Middle frontal gyrus (tissue), 1 donor: ENCODE measurements around the gene PARP8.
"Not testable (repeated sequence)": the region's sequence is repeated elsewhere in the genome, so short reads cannot be mapped to it uniquely, and the experiment has no call there.

Source experiments
- DNase-seq: peaks from one replicate; pipeline ENCODE4 v3.0.0-alpha.2; 2015; ENCODE audit warnings: low spot score; ENCODE audit errors: extremely low spot score

Gene PARP8

DNA sequence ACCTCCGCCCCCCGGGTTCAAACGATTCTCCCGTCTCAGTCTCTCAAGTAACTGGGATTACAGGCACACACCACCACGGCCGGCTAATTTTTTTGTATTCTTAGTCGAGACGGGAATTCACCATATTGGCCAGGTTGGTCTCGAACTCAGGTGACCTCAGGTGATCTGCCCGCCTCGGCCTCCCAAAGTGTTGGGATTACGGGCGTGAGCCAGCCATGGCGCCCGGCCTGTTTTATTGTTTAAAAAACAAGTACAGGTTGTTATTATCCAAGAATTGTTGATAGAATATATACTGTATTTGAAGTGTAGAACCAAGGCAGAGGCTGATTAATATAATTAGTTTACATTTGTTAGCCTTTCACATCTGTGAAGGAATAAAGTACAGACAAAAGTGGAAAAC is 8.9 kb downstream of the PARP8 start:
- DNase-seq, result no peak

GRCh38 chr5:50679554-50679953 is 13.1 kb downstream of the PARP8 start:
- not testable (repeated sequence) for DNase-seq

GRCh38 chr5:50684721-50685120 is 18.3 kb downstream of the PARP8 start:
- no peak for DNase-seq

DNA sequence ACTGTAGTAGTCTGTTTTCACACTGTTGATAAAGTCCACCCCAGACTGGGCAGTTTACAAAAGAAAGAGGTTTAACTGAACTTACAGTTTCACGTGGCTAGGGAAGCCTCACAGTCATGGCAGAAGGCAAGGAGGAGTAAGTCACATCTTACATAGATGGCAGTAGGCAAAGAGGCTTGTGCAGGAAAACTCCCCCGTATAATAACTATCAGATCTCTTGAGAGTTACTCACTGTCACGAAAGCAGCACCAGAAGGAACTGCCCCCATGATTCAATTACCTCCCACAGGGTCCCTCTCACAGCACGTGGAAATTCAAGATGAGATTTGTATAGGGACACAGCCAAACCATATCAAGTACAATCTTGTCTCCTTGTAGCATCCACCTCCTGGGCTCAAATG is 21.1 kb downstream of the PARP8 start:
- no peak for DNase-seq

DNA sequence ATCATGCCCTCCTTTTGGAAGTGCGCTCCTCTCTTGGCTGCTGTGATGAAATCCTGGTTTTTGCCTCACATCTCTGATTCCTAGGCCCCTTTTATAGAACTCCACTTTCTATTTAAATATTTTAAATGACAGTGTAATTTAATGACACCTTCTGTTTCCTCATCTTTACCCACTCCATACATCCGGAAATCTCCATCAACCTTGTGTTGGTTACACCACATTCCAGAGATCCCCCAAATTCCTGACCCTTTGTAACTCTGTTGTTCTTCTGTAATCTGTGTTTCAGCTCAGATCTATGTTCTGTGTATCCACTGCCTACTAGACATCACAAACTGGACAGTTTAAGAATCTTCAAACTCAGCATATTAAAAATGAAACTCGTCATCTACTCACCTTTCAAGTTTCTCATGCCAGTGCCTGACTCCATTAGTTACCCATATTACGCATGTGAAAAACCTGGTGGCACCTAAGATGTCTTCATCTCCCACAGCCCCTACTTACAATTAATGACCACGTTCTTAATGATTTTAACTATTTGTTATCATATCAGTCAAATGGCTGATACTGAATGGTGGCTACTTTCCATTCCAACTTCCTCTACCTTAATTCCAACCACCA is 25.1 kb downstream of the PARP8 start:
- DNase-seq, result no peak

DNA sequence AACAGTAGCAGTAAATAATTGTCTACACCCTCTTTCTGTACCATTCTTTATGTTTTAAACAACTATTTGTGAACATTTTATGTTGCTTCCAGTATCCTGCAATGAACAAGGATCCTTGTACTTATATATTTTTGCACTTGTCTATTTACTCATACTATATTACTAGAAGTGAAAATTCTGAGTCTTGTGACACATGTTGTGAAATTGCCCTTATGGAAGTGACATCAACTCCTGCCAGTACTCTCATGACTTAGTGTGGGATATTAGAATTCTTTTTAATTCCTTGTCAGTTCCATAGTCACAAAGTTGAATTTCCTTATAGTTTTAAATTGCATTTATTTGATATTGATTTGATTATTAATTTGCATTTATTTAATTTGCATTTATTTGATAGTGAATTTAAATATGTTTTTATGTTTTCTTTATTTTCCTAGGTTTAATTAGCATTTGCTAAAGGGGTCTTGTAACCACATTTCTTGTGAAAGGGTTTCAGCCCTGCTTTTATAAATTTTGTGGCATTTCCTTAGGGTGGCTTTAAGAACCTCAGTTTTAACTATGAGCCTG is 27.7 kb downstream of the PARP8 start:
- no peak for DNase-seq

GRCh38 chr5:50694626-50695025 is 28.2 kb downstream of the PARP8 start:
- not testable (repeated sequence) for DNase-seq

GRCh38 chr5:50697739-50698138 is 31.3 kb downstream of the PARP8 start:
- no peak for DNase-seq

DNA sequence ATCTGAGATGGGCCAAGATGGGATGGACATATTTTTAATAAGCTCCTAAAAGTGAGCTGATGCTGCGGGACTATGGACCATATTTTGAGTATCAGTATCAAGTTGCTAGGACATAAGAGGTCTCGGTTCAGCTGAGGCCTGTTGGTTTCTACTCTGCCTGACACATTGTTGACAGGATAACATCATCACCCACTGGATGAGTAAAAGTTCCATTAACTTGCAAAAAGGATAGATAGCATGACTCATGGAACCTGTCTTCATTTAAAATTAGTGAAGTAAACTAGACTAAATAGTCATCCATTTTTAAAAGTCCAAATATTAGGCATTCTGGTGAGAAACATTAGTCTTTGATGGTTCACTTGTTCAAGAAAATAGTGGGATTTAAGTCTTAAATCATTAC is 33.3 kb downstream of the PARP8 start:
- no peak for DNase-seq

DNA sequence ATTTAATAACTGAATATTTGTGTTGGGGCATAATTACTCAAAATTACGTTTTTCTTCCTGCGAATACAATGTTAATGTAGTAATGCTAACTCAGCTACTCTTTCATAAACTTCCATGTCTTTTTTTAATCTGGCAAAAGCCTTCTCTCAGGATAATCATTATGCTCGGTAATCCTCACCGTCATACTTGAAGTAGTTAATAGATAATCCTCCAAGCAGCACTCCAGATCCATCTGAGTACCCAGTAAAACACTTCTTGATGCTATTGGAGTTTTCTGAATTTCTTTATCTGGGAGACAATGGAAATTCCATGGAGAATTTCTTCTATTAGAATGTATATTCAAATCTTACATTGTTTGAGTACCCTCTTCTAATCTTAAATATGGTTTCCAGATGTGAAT is 34.3 kb downstream of the PARP8 start:
- no peak for DNase-seq

DNA sequence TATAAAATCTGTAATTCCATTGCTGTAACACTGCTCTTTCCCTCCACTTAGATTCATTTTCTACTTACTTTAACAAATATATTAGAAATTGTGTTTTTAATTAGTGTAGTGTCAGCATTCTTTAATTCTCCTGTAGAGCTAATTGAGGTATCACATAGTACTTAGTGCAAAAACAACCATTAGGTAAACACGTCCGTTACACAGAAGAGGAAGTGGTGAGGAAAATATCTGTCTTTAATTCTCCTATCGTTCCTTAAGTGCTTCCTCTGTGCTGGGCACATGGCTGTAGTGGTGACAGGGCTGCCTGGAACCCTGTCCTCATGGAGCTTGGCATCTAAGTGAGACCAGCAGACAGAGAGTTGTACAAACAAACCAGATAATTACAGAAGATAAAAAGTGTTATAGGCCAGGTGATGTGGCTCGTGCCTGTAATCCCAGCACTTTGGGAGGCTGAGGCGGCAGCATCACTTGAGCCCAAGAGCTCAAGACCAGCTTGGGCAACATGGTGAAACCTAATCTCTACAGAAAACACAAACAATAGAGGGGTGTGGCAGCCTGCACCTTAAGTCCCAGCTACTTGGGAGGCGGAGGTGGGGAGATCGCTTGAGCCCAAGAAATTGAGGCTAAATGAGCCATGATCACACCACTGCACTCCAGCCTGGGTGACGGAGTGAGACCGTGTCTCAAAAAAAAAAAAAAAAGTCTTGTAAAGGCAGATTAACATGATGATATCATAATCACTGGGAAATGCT is 36.4 kb downstream of the PARP8 start:
- no peak for DNase-seq

GRCh38 chr5:50703367-50703666 is 36.9 kb downstream of the PARP8 start:
- no peak for DNase-seq

DNA sequence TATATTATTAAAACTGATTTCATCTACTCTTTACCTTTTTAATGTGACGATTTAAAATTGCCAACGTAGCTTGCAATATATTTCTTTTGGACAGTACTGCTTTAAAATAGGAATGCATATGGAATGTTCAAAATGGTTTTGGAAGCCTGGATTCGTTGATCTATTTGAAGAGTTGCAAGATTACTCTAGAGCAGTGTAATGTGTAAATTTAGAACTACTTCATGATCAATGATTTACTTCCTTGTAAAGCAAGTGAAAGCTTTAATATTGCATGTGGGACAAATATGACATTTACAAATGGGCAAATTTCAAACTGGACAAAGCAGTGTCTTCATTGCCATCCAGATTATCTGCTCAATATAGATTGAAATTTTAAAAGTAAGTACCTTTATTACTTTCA is 38.3 kb downstream of the PARP8 start:
- no peak for DNase-seq

DNA sequence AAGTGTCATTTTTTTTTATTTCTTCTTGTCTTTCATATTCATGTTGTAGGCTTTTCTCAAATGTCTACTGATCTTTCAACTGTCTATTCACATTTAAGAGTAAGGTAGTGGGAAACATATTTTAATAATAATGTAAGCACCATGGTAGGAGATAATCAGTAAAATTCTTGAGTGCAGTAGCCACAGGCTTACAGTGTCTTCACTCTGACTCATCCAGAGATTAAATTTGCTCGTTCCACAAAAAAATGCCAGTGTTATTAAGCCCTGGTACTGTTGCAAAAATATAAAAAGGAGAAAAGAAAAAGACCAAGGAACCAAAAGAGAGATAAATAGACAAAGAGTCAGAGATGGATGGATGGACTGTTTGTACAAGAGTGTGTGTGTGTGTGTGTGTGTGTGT is 43.0 kb downstream of the PARP8 start:
- DNase-seq, result no peak

GRCh38 chr5:50710838-50711237 is 44.4 kb downstream of the PARP8 start:
- no peak for DNase-seq

DNA sequence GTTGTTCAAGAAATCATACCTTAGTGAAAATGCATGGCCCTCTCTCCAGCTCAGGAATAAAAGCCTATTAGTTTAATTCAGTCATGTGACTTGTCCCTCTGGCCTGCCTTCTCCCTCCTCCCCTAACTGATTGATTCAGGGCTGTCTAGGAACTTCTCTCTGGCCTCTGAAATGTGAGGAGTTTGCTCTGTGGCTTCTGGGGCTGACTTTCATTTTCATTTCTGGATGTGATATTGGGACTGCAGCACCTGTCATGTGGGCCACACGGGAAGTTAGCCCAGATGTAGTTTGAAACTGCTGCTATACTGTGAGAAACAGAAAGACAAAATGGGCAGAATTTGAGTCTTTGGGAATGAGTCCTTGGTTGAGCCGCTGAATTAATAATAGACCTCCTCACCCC is 44.8 kb downstream of the PARP8 start:
- no peak for DNase-seq

DNA sequence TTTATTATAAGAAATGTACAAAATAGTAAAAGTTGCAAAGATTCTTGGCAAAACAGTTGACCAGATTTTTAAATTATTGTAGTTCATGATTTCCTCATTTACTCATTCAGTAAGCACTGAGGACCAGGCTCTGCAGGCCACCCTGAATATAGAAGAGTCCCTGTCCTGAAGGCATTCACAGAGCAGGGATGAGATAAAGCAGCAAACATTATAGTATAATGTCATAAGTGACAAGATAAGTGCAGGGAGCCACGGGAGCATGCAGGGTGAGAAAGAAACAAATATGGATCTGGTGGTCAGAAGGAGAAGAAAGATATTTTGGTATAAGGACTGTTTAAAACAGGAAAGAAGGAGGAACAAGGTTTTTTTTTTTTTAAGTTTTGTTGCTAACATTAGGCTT is 46.0 kb downstream of the PARP8 start:
- DNase-seq, result no peak

DNA sequence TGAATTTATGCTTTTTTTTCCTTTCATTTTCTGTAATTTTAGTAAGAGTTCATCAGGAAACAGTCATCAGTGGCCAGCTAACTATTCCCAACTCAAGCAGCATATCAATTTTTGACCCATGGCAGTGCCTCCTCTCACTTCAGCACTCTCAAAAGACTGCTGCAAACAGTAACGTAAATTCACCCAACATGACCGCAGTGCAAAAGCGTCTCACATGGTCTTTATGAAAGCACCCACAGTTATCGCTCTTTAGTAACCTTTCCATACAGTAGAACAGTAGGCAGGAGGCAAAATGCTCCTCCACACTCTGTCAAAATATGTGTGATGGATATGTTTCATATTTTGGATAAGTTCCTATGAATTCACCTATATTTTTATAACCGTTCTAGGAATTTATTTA is 48.6 kb downstream of the PARP8 start:
- DNase-seq, result no peak

DNA sequence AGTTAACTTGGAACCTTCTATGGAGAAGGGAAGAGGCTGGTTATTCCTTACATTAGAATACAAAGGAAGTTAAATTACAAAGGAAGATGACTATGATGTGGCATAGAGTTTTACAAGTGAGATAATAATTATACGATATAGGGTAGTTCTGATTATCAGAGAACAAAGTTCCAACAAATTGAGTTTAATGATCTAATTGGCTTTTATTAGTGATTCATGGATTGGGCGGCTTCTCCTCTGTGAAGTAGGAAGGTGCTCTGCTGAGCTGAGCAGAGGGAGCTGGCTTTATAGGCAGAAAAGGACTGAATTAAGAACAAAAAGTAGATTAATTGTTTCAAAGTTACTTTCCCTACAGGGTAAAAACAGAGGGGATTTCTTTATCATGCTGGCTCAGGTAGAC is 49.7 kb downstream of the PARP8 start:
- no peak for DNase-seq

DNA sequence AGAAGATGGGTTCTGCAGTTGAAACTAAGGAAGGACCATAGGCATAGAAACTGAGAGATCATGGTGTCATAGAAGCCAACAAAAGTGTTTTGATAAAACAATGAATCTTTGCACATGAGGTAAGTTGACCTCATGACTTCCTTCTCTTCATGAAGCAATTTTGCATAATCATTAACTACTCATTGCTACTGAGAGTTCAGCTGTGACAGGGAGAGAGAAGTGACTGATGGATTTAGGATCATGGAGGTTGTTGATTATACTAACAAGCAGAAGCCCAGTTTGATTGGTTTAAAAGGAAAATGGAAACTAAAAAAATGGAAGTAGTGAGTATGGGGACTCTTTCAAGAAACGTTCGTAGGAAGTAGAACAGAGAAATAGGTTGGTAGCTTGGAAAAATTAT is 51.2 kb downstream of the PARP8 start:
- DNase-seq, result no peak

- DNase-seq, result no peak
These were observed 53.7 kb downstream of the PARP8 start for GRCh38 chr5:50720061-50720710.

DNA sequence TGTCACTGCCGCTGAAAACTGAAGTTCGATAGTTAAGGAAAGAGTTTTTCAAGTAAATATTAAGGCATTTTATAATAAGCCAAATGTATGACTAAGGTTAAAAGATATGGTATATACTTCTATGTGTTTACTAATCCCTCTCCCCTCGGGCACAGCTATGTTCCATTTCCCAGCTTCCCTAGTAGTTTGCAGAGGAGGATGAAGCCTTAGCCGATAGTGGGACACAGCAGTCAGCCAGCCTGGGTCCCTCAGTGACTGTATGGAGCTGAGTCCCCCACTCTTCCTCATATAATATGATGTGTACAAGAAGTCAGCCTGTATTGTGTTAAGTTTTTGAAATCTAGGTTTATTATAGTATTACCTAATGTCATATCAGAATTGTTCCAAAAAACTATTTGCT is 55.8 kb downstream of the PARP8 start:
- no peak for DNase-seq

- no peak for DNase-seq
These were observed 57.8 kb downstream of the PARP8 start for GRCh38 chr5:50724262-50724661.
